ENCODE data around the gene MYL9. TPM values are rescaled to one million over a fixed set of nuclear protein-coding genes. Genes with fewer than 3 reads are reported as not detected.
"Not testable (repeated sequence)": the region's sequence is repeated elsewhere in the genome, so short reads cannot be mapped to it uniquely, and the experiment has no call there.

Gene MYL9
- polyA plus RNA-seq (ENCODE audit: insufficient read length) = 551 TPM

GRCh38 chr20:36541227-36541767 is at the start of gene MYL9:
MYL9 (plus strand) TSS chr20:36541519; CDS start chr20:36544885, 3,366 bp downstream.
- peak; percentile 66 for DNase-seq

- DNase-seq = no peak
Measured at GRCh38 chr20:36491901-36492617, 49.3 kb upstream of the MYL9 start.

DNA sequence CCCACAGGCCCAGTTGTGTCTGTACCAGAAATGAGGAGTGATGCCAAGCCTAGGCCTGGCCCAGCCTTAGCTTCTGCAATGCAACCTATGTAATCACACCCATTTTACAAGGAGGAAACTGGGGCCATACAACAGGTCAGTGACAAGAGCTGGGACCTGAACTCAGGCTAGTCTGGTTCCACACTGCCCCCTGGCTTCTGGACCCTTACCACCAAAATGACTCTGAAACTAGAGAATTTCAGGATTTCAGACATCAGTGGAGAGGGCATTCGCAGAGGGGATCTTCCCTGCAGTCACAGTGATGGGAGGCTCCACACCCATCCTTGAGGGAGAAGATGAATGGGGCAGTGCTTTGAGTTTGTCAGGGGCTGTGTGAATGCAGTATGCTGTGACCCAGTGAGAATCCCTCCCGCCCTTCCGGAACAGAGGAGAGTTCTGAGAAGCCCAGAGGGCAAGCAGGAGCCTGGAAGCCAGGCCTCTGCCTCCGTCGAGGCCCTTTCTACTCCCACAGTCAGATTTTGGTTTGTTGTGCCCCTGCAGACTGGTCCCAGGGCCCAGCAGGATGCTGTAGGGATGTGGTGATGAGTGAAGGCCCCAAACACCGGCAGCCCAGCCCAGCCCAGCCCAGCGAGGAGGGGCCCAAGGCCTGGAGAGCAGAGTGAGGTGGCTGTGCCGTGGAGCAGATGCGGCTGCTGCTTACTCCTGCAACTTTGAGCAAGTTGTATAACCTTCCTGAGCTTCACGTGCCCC is 48.1 kb upstream of the MYL9 start:
- no peak for DNase-seq

- peak; percentile 61 for DNase-seq
Measured at GRCh38 chr20:36493801-36494114, 47.6 kb upstream of the MYL9 start.

GRCh38 chr20:36496707-36497669 is 44.3 kb upstream of the MYL9 start:
- DNase-seq = no peak

DNA sequence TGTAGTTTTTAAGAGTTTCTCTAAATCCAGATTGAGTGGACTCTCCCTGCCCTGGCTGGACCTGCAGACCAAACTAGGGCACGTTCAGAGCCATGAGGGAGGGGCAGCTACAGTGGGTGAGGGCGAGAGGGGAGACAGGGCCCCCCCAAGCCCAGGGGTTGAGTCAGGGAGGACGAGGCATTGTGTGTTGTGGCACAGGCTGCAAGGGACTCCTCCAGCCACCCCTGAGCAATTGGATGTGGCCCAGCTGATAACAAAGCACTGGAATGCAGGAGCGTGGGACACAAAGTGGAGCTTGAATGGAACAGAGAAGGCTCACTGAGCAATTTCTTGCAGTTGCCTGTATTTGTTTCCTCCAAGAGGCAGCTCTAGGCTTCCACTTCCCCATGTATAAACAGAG is 43.5 kb upstream of the MYL9 start:
- no peak for DNase-seq

GRCh38 chr20:36498386-36499179 is 42.7 kb upstream of the MYL9 start:
- no peak for DNase-seq

- no peak for DNase-seq
Measured at GRCh38 chr20:36499211-36499610, 42.1 kb upstream of the MYL9 start.

DNA sequence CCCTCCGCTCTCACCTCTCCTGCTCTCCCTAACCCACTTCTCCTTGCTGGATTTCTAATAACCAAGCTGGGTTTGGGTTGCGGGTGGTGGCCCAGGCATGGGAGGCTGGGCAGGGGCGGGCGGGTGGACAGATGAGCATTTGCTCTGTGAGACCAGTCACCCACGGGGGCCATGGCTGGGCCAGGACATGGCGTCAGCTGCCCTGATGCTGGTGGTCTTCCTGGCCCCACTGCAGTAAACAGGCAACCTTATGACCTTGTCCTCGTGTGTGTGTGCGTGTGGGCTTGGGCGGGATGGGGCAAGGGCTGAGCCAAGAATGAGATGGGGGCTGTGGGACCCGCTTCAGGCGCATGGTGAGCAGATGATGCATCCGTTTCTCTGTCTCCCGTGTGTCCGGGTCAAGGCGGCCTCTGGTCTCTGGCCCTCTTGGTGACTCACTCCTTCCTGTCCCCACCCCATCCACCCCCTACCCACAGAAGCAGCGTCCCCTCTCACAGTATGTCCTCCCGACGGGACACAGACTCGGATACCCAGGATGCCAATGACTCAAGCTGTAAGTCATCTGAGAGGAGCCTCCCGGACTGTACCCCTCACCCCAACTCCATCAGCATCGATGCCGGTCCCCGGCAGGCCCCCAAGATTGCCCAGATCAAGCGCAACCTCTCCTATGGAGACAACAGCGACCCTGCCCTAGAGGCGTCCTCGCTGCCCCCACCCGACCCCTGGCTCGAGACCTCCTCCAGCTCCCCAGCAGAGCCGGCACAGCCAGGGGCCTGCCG is 41.4 kb upstream of the MYL9 start:
- no peak for DNase-seq

GRCh38 chr20:36501367-36502006 is 39.8 kb upstream of the MYL9 start:
- no peak for DNase-seq

DNA sequence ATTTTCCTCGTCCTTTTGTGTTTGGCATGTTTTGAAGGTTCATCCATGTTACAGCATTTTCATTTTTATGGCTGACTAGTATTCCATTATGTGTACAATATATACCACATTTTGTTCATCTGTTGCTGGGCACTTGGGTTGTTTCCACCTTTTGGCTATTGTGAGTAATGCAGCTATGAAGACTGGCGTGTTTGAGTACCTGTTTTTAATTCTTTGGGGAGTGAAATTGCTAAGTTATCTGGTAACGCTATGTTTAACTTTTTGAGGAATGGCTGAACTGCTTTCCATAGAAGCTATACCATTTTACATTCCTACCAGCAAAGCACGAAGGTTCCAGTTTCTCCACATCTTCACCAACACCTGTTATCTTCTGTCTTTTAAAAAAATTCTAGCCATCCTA is 37.0 kb upstream of the MYL9 start:
- DNase-seq = no peak

- no peak for DNase-seq
Measured at GRCh38 chr20:36506253-36506652, 35.1 kb upstream of the MYL9 start.

GRCh38 chr20:36507746-36508145 is 33.6 kb upstream of the MYL9 start:
- no peak for DNase-seq

DNA sequence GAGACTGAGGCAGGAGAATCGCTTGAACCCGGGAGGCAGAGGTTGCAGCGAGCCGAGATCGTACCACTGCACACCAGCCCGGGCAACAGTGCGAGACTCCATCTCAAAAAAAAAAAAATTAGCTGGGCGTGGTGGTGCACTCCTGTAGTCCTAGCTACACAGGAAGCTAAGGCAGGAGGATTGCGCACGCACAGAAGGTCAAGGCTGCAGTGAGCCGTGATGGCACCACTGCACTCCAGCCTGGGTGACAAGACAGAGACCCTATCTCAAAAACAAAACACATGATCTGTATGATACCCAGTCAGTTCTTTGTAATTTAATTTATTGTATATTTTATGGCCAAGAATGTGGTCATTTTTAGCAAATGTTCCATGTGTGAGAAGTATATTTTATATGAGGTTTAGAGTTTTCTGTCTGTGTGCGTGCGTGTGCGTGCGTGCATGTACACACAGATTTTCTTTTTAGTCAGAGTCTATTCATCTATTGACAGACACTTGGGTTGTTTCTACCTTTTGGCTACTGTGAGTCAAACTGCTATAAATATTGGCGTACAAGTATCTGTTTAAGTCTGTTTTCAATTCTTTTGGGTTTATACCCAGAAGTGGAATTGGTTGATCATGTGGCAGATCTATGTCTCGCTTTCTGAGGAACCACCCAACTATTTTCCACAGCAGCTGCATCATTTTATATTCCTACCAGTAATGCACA is 22.2 kb upstream of the MYL9 start:
- DNase-seq = no peak

DNA sequence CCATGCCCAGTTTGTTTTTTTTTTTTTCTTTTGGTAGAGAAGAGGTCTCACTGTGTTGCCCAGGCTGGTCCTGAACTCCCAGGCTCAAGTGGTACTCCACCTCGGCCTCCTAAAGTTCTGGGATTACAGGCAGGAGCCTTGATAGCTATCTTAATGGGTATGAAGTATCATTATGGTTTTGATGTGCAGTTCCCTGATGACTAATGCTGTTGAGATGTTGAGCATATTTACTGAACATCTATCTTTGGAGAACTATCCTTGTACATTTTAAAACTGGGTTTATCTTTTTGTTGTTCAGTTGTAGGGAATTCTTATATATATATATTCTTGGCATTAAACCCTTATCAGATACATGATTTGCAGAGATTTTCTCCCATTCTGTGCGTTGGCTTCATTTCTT is 21.4 kb upstream of the MYL9 start:
- no peak for DNase-seq

DNA sequence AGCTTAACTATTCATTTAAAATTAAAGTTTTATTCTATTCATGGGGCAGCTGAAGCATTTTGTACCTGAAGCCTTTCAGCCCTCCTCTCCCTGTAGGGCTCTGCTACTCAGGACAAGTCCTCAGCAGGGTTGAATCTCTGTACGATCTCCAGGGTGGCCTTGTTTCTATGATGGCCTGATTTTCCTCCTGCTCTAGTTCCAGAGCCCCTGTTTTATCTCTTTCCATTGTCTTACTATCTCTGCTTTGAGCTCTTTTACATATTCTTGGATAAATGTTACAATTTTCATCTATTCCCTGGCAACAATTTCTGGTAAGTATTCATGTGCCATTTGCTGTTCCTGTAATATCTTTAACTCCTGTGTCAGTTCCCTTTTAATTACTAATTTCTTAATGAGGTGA is 19.8 kb upstream of the MYL9 start:
- no peak for DNase-seq

DNA sequence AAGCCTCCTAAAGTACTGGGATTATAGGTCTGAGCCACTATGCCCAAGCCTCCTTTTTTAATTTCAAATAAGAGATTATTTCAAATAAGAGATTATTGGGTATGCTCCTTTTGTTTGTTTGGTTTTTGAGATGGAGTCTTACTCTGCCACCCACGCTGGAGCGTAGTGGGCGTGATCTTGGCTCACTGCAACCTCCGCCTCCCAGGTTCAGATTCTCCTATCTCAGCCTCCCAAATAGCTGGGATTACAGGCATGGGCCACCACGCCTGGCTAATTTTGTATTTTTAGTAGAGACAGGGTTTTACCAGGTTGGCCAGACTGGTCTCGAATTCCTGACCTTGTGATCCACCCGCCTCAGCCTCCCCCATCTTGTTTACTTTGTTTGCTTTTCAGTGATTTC is 18.9 kb upstream of the MYL9 start:
- not testable (repeated sequence) for DNase-seq

DNA sequence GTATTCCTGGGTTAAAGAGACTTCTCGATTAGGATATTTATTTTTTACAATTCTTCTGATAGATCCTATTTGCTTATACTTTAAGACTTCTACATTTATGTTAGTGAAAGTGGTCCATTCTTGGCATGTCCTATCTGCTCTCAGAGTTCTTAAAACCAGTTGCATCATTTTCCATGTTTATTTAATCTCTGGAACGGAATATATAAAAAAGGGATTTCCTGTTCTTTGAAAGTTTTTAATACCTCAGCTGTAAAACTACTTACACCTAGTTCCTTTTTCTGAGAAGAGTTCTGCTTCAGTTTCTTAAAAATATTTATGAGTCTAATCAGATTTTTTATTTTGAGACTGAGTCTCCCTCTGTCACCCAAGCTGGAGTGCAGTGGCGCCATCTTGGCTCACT is 18.0 kb upstream of the MYL9 start:
- no peak for DNase-seq

GRCh38 chr20:36525620-36526365 is 15.5 kb upstream of the MYL9 start:
- DNase-seq = no peak
